Glomerular endothelial cell (primary cell): ENCODE measurements around the gene ACSL5. TPM values are rescaled to one million over a fixed set of nuclear protein-coding genes. Genes with fewer than 3 reads are reported as not detected.
"Not testable (repeated sequence)": the region's sequence is repeated elsewhere in the genome, so short reads cannot be mapped to it uniquely, and the experiment has no call there.

Experiments used
- DNase-seq: peaks from one replicate; pipeline ENCODE4 v3.0.0-alpha.2; 2011; ENCODE audit warnings: low read depth, low spot score; ENCODE audit errors: extremely low read depth
- total RNA-seq: library from RNA; depleted of rRNA; stranded (reverse); fragments of >200 nt; gene quantifications from 2 replicates; pipeline ENCODE4 v1.2.3, GENCODE V29; 2015

ACSL5 gene
- total RNA-seq, 1 donor from 2014 or later, result 22.5 TPM

DNA sequence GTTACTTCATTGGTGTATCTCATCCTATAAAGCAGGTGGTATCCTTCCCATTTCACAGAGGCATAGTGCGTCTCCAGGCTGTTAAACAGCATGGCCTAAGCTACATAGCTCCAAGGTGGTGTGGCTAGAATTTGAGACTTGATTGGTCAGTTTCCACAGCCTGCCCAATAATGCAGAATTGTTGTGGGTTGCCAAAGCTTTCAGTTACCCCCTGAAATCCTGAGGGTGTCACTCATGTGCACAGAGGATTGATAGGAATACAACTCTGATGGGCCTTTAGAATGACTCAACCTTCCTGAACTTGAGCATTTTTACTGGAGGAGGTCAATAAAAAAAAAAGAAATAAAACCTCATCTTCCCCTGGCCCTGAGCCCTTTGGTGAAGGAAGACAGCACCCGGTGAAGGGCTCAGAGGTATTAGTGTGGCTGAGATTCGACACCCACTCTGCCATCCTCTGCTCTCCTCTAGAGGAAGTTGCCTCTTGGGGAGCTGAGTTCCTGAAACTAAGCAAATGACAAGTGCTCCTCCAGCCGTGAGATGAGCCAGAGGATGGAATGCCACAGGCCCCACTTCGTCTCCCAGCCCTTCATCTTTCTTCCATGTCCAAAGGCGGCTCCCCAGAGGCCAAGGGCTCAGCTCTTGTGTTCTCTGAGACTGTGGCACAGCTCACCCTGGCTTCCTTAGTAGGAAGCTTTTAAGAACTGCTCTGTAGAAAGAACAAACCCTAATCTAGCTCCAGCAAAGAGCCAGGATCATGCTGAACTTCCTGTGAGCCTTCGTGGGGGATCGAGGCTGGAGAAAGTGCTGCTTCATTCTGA is 1.0 kb downstream of the ACSL5 start:
- no peak for DNase-seq

DNA sequence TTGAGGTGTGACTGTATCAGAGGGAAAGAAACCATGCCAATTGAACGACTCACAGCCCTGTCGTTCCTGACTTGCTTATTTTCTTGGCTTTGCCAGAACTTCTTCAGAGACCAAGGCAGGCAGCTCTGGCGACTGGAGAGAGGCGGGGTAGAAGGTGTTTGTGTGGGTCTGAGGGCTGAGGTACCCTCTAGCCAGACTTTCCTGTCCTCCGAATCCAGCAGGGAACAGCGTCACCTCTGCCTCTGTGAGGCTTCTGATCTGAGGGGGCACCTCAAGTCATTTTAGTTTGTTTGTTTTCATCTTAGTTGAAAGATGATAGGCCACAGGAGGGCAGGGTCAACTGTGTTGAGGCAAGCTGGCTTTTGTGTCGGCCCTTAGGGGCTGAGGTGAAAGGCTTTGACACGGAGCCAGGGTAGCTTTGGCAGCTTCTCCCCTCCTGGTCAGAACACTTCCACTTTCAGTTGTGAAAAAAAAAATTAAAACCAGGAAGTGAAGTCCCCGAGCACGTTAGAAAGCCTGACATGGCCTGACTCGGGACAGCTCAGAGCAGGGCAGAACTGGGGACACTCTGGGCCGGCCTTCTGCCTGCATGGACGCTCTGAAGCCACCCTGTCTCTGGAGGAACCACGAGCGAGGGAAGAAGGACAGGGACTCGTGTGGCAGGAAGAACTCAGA is 1.9 kb downstream of the ACSL5 start:
- DNase-seq, result no peak

GRCh38 chr10:112376396-112376790 is 2.5 kb downstream of the ACSL5 start:
- no peak for DNase-seq

DNA sequence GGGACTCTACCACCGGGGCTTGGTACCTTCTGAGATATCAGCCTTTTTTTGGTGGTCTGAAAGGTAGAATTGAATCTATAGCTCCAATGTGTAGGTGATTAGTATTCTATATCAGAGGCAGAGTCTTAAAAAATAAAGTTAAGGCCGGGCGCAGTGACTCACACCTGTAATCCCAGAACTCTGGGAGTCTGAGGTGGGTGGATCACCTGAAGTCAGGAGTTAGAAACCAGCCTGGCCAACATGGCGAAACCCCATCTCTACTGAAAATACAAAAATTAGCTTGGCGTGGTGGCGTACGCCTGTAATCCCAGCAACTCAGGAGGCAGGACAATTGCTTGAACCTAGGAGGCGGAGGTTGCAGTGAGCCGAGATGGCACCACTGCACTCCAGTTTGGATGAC is 3.2 kb downstream of the ACSL5 start:
- DNase-seq, result not testable (repeated sequence)

DNA sequence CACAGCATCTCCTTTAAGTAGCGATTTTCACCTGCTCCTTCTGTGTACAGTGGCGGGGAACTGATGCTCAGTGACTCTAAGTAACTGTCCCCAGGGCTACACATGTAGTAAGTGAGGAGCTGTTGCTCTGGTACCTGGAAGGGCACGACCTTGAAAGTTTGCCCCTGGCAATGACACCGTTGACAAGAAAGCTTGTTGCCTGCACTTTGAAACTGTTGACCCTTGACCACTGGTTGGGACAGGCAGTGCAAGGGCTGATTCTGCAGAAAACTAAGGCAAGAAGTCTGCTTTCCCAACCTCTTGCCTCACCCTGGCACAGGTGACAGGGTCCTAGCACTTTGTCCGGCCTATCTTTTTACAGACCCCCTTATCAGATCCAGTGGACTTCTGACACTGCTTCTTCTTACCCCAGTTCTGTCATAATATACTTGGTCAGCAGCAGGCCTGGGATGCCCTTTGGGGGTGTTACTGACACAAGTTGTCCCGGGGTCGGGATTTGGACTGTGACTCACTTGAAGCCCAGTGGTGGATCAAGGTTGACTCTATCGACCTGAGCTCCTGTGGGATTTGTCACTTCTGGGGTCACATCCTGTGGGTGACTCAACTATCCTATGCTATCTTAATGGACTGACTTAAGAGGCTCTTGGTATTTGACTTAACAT is 5.8 kb downstream of the ACSL5 start:
- no peak for DNase-seq

DNA sequence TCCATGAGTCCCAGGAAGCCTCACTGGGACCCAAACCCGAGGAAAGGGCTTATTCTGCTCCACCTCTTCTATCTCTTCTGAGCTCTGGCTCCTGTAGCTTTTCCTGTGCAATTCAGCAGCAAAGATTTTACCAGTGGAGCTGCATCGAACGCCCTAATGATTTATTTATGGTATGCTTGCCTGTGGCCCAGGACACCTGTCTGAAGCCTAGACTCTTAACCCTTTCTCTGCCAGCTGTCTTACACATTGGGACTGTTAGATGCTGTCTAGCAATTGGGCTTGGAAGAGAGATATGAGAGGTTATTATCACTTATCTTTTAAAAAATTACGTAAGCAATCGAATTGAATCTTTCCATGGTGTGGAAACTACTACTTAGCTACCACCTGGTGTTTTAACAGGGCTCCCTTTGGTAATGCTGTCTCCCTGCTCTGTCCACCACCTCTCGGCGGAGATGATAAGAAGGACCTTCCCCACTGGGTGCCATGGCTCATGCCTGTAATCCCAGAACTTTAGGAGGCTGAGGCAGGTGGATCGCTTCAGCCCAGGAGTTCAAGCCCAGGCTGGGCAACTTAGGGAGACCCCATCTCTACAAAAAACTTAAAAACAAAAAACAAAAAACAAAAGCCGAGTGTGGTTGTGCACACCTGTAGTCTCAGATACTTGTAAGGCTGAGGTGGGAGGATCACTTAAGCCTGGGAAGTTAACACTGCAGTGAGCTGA is 8.8 kb downstream of the ACSL5 start:
- DNase-seq, result no peak

DNA sequence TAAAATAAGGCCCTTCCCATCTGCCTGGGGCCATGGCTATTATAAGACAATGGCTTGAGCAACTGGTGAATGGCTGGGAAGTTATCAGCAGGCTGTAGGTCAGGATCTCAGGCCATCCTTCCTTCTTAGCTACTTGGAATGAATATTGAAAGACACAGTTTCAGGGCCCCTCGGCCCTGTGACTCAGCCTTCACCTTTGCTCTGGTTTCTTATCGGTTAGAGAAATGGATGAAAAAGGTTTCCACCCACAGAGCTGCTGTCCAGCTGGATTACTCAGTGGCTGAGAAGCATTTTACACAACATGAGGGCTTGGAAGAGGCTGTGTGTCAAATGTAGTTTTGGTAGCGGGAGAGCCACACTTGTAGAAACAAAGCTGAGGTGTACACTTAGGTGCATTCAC is 9.4 kb downstream of the ACSL5 start:
- no peak for DNase-seq

DNA sequence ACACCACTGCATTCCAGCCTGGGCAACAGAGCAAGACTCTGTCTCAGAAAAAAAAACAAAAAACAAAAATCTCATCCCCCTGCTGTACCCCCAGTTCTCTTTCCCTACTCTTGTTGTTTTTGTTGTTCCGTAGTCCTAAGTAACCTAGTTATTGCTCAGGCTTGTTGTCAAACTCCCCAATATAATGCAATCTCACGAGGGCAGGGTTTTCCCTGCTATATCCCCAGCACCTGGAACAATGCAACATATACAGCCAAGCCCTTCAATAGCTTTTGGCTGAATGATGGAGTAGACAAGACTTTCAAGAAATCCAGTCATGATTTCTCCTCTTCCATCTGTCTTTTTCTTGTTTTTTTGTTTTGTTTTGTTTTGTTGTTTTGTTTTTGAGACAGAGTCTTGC is 10.2 kb downstream of the ACSL5 start:
- DNase-seq, result no peak

GRCh38 chr10:112385201-112385600 is 11.3 kb downstream of the ACSL5 start:
- no peak for DNase-seq

GRCh38 chr10:112388056-112388455 is 14.1 kb downstream of the ACSL5 start:
- not testable (repeated sequence) for DNase-seq

DNA sequence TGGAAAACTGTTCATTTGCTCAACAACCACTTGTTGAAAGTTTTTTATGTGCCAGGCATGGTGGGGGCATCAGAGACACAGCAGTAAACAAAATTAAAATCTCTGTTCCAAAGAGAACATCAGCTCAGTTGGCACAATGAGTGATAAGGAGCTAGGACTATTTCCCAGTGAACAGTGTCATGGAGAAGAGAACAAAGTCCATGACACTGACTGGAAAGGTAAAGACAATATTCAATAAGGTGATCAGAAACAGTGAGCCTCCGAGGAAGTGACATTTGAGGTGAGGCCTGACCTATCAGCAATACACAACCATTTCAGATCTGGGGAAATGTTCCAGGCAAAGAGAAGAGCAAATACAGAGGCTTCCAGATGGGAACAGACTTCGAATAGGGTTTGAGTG is 14.6 kb downstream of the ACSL5 start:
- DNase-seq, result no peak

GRCh38 chr10:112389271-112389822 is 15.4 kb downstream of the ACSL5 start:
- DNase-seq, result peak; percentile 93

DNA sequence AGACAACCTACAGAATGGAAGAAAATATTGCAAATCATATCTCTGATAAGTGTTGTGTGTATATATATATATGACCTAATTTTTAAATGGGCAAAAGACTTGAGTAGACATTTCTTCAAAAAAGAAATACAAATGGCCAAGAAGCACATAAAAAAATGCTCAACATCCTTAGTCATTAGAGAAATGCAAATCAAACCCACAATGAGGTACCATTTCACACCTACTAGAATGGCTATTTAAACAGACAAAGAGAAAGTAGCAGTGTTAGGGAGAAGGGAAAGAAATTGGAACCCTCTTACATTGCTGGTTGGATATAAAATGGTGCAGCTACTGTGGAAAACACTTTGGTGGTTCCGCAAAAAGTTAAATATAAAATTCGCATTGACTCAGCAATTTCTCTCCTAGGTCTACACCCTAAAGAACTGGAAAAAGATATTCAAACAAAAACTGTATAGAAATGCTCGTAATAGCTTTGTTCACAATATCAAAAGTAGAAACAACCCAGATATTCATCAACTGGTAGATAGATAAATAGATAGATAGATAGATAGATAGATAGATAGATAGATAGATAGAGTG is 16.3 kb downstream of the ACSL5 start:
- no peak for DNase-seq

DNA sequence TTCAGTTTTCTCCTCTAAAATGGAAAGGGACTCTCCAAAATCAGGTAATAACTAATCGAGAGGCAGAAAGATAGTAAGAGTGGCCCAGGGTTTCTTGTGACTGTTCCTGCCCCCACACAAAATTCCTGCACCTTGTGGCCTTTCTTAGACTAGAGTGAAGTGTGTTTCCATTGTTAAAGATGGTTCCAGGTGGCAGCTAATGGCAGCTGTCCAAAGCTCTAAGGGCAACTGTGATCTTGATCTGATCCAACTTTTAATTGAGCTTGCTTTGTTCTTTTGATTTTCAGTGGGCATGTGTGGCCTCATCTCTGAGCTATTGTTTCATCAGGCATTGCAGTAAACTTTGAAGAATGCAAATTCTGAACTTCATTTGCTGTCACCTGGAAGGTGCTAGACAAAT is 19.4 kb downstream of the ACSL5 start:
- no peak for DNase-seq

DNA sequence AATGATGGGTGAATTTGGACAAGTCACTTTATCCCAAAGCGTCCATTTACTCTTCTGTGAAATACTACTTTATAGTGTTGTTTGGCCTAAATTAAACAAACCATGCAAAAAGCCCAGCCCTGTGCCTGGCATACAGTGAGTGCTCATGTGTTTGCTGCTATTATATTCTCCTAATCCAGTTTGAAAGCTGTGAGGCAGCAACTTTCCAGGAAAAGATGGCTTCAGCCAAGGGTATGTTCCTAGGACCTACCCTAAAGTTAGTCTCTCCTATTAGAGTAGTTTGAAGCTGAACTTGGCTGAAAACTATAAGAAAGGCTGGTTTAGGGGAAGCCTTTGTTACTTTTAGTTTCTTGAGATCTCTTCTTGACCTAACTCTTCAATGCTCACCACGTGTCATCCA is 19.9 kb downstream of the ACSL5 start:
- DNase-seq, result no peak

DNA sequence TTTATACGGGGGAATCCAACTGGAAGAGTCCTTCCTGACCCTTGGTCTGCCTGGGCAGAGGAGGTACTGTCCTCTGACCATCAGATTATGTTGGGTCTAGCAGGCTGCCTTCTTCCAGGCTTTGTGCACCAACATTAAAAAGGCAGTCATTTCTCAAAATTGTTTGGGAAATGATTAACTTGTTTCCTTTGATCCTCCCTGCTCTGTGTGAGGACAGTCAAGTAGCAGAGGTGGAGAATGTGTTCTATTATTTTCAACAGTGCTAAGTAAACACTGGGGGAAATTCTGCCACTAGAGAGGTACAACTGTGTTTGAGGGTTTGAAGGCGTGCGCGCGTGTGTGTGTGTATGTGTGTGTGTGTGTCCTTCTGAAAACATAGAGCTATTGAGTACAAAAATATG is 20.6 kb downstream of the ACSL5 start:
- DNase-seq, result no peak

DNA sequence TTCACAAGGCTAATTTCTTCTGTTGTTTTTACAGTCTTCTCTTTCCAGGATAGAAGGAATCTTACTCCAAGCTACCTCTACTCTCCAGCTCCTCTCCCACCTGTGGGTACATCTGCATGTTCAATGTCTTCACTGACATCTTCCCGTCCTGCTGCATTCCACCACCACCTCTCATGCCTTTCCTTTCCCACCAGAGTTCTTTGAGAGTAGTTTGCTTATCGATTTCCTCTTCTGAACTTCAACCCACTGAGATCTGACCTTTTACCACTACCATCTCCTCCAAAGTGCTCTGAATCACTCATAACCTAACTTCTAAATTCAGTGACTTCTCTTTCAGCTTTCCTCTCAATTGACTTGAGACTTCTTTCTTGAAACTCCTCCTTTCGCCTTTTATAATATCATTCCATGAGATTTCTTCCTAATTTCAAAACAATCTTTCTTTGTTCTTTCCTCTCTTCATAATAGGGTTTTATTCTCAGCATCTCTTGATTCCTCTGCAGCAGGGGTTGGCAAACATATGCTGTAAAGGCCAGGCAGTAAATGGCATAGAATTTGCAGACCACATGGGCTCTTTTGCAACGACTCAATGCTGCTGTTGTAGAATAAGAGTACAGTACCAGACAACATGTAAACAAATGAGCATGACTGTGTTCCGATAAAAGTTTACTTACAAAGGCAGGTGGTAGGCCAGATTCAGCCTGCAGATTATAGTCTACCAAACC is 22.1 kb downstream of the ACSL5 start:
- no peak for DNase-seq

DNA sequence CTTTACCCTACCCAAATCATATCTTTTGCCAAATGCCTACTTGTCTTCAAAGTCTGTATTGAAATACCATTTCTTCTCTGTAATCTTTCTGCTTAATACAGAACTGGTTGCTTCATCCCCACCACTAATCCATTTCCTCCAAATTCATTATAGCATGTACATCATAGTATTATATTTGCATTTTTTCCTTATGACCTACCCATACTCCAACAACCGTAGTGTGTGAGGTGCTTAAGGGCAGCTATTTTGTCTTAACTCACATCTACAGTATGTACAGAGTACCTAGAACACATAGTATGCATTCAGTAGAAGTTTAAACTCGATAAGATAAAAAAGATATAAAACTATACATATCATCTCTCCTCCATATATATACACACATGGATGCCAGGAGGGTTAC is 23.7 kb downstream of the ACSL5 start:
- DNase-seq, result no peak

- DNase-seq, result no peak
Measured at GRCh38 chr10:112402917-112403316, 29.0 kb downstream of the ACSL5 start.

DNA sequence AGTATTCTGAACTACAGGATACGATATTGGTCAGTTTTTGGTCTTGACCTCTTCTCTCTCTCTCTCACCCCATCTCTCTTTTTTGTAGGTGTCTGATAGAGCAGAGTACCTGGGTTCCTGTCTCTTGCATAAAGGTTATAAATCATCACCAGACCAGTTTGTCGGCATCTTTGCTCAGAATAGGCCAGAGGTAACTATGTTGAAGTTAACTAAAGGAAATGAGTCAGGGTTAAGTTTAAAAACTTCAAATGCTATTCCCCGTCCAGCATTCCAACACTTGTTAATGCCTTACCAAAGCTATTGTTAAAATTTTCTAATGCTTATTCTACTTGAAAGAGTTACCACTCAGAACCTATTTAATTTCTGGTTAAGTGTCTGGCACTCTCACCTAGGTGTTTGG is 30.7 kb downstream of the ACSL5 start:
- no peak for DNase-seq
